Measurements from ENCODE around the gene CTNNA2.

Gene CTNNA2

GRCh38 chr2:79782576-79783452 lies 270.0 kb downstream of the CTNNA2 start:
- no peak overlapping the region for H3K4me3 ChIP-seq (ENCODE audit: extremely low read depth, insufficient read depth, low read length, poor library complexity, severe bottlenecking)
- H3K9me3 ChIP-seq (ENCODE audit: control insufficient read depth, low read length), result no peaks in the 10 kb centered on the region
- no peaks in the 10 kb centered on the region for H3K4me1 ChIP-seq (ENCODE audit: control insufficient read depth, insufficient read depth, low read length, poor library complexity, severe bottlenecking)
- no peaks in the 10 kb centered on the region for H3K36me3 ChIP-seq (ENCODE audit: control insufficient read depth, insufficient read depth, low read length)
- WGBS, 2 experiments (ENCODE audit: insufficient coverage in 2 of 2), result 58 to 60% methylated on average over 3 to 4 of the region's 4 CpGs
- H3K27ac ChIP-seq (ENCODE audit: low read depth, low read length, severe bottlenecking), result no peak overlapping the region

GRCh38 chr2:79788952-79789651 lies 276.3 kb downstream of the CTNNA2 start:
- H3K4me3 ChIP-seq (ENCODE audit: extremely low read depth, insufficient read depth, low read length, poor library complexity, severe bottlenecking), result no peak overlapping the region
- no peaks in the 10 kb centered on the region for H3K9me3 ChIP-seq (ENCODE audit: control insufficient read depth, low read length)
- no peaks in the 10 kb centered on the region for H3K4me1 ChIP-seq (ENCODE audit: control insufficient read depth, insufficient read depth, low read length, poor library complexity, severe bottlenecking)
- WGBS, 2 experiments (ENCODE audit: insufficient coverage in 2 of 2), result 78 to 95% methylated on average over 7 of the region's 7 CpGs
- no peaks in the 10 kb centered on the region for H3K36me3 ChIP-seq (ENCODE audit: control insufficient read depth, insufficient read depth, low read length)
- no peak overlapping the region for H3K27ac ChIP-seq (ENCODE audit: low read depth, low read length, severe bottlenecking)

GRCh38 chr2:79789811-79790210 lies 277.0 kb downstream of the CTNNA2 start:
- 86 to 92% methylated on average over 3 of the region's 3 CpGs for WGBS, 2 experiments (ENCODE audit: insufficient coverage in 2 of 2)
- Histone ChIP-seq H3K27ac (ENCODE audit: low read depth, low read length, severe bottlenecking) (no peak overlapping the region), H3K9me3 (ENCODE audit: control insufficient read depth, low read length) (no peaks in the 10 kb centered on the region), H3K36me3 (ENCODE audit: control insufficient read depth, insufficient read depth, low read length) (no peaks in the 10 kb centered on the region), H3K4me1 (ENCODE audit: control insufficient read depth, insufficient read depth, low read length, poor library complexity, severe bottlenecking) (no peaks in the 10 kb centered on the region), H3K4me3 (ENCODE audit: extremely low read depth, insufficient read depth, low read length, poor library complexity, severe bottlenecking) (no peak overlapping the region)

- Histone ChIP-seq H3K4me1 (ENCODE audit: control insufficient read depth, insufficient read depth, low read length, poor library complexity, severe bottlenecking) (no peaks in the 10 kb centered on the region), H3K36me3 (ENCODE audit: control insufficient read depth, insufficient read depth, low read length) (no peaks in the 10 kb centered on the region), H3K9me3 (ENCODE audit: control insufficient read depth, low read length) (no peaks in the 10 kb centered on the region), H3K4me3 (ENCODE audit: extremely low read depth, insufficient read depth, low read length, poor library complexity, severe bottlenecking) (no peak overlapping the region), H3K27ac (ENCODE audit: low read depth, low read length, severe bottlenecking) (no peak overlapping the region)
- no CpG with 5 or more reads among the region's 1 CpG for WGBS, 2 experiments (ENCODE audit: insufficient coverage in 2 of 2)
Observed at GRCh38 chr2:79792090-79792489, 279.2 kb downstream of the CTNNA2 start.

GRCh38 chr2:79793006-79793405 lies 280.2 kb downstream of the CTNNA2 start:
- no peak overlapping the region for H3K27ac ChIP-seq (ENCODE audit: low read depth, low read length, severe bottlenecking)
- no peaks in the 10 kb centered on the region for H3K4me1 ChIP-seq (ENCODE audit: control insufficient read depth, insufficient read depth, low read length, poor library complexity, severe bottlenecking)
- 100% methylated on average over 1 to 2 of the region's 3 CpGs for WGBS, 2 experiments (ENCODE audit: insufficient coverage in 2 of 2)

DNA sequence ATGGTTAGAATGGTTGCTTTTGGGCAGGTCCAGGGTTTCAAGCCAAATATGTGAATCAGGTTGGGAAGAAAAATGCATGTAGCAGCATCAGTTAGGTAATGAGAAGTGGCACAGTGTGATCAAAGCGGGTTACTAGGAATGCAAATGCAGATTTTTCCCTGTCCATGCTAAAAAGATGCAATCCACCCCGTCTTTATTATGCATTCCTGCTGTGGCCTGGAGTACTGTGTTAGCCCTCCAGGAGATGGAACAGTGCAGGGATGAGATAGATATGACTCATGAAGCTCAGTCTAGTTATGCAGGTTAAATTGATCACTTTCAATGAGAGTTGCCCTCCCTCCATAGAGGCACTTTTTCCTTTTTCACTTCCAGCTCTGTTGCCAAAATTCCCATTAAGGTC lies 283.8 kb downstream of the CTNNA2 start:
- Histone ChIP-seq H3K4me3 (ENCODE audit: extremely low read depth, insufficient read depth, low read length, poor library complexity, severe bottlenecking) (no peak overlapping the region), H3K9me3 (ENCODE audit: control insufficient read depth, low read length) (no peaks in the 10 kb centered on the region)
- WGBS, 2 experiments (ENCODE audit: insufficient coverage in 2 of 2), result 75 to 100% methylated on average over 1 to 2 of the region's 2 CpGs

More at GRCh38 chr2:79793006-79793405, 280.2 kb downstream of the CTNNA2 start:
- no peaks in the 10 kb centered on the region for H3K36me3 ChIP-seq (ENCODE audit: control insufficient read depth, insufficient read depth, low read length)
- H3K4me3 ChIP-seq (ENCODE audit: extremely low read depth, insufficient read depth, low read length, poor library complexity, severe bottlenecking), result no peak overlapping the region
- no peaks in the 10 kb centered on the region for H3K9me3 ChIP-seq (ENCODE audit: control insufficient read depth, low read length)

DNA sequence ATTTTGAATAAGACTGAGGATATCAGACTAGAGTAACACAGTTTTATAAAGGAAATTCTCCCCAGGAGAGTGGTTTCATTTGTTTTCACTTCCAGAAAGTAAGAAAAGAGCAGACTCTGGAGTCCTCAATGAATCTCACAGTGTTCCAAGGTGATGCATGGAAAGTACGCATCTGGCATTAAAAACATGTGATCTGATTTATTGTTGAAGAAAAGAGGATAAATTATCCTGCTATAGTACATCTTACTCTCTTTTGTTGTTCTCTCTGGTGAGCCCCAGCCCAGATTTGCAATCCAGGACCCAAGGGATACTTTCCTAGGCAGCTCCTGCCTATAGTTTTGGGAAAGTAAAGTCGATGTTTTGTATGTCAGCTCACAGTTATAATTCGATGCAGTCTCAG lies 285.9 kb downstream of the CTNNA2 start:
- Histone ChIP-seq H3K36me3 (ENCODE audit: control insufficient read depth, insufficient read depth, low read length) (no peaks in the 10 kb centered on the region), H3K27ac (ENCODE audit: low read depth, low read length, severe bottlenecking) (no peak overlapping the region), H3K4me3 (ENCODE audit: extremely low read depth, insufficient read depth, low read length, poor library complexity, severe bottlenecking) (no peak overlapping the region), H3K4me1 (ENCODE audit: control insufficient read depth, insufficient read depth, low read length, poor library complexity, severe bottlenecking) (no peaks in the 10 kb centered on the region), H3K9me3 (ENCODE audit: control insufficient read depth, low read length) (no peaks in the 10 kb centered on the region)
- no CpG with 5 or more reads among the region's 3 CpGs for WGBS, 2 experiments (ENCODE audit: insufficient coverage in 2 of 2)

More for the DNA sequence above, 283.8 kb downstream of the CTNNA2 start:
- Histone ChIP-seq H3K36me3 (ENCODE audit: control insufficient read depth, insufficient read depth, low read length) (no peaks in the 10 kb centered on the region), H3K27ac (ENCODE audit: low read depth, low read length, severe bottlenecking) (no peak overlapping the region), H3K4me1 (ENCODE audit: control insufficient read depth, insufficient read depth, low read length, poor library complexity, severe bottlenecking) (no peaks in the 10 kb centered on the region)

- H3K4me3 ChIP-seq (ENCODE audit: extremely low read depth, insufficient read depth, low read length, poor library complexity, severe bottlenecking), result no peak overlapping the region
- no peak overlapping the region for H3K27ac ChIP-seq (ENCODE audit: low read depth, low read length, severe bottlenecking)
- no peaks in the 10 kb centered on the region for H3K9me3 ChIP-seq (ENCODE audit: control insufficient read depth, low read length)
- no peaks in the 10 kb centered on the region for H3K36me3 ChIP-seq (ENCODE audit: control insufficient read depth, insufficient read depth, low read length)
- no peaks in the 10 kb centered on the region for H3K4me1 ChIP-seq (ENCODE audit: control insufficient read depth, insufficient read depth, low read length, poor library complexity, severe bottlenecking)
Observed at GRCh38 chr2:79799729-79800128, 286.9 kb downstream of the CTNNA2 start.

DNA sequence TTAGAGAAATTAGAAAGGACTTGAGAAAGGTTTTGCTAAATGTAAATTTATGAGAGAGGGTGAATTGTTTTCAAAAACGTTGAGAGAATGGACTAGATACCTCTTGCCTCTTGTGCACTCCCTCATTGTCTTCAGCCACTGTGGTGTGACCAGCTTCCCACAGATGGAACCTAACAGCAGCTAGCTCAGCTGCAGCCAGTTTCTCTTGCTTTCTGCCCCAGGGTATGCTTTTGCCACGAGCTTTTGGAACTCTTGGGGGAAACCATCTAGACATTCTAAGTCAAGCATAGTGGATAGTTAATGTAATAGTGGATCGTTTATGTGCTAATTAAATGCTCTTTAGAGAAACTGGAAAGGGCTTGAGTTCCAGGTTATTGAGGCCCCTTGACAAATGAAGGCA lies 288.2 kb downstream of the CTNNA2 start:
- Histone ChIP-seq H3K4me3 (ENCODE audit: extremely low read depth, insufficient read depth, low read length, poor library complexity, severe bottlenecking) (no peak overlapping the region), H3K36me3 (ENCODE audit: control insufficient read depth, insufficient read depth, low read length) (no peaks in the 10 kb centered on the region), H3K4me1 (ENCODE audit: control insufficient read depth, insufficient read depth, low read length, poor library complexity, severe bottlenecking) (no peaks in the 10 kb centered on the region), H3K27ac (ENCODE audit: low read depth, low read length, severe bottlenecking) (no peak overlapping the region), H3K9me3 (ENCODE audit: control insufficient read depth, low read length) (no peaks in the 10 kb centered on the region)
- WGBS, 2 experiments (ENCODE audit: insufficient coverage in 2 of 2), result 17 to 46% methylated on average over 1 of the region's 3 CpGs

GRCh38 chr2:79817288-79817687 lies 304.4 kb downstream of the CTNNA2 start:
- Histone ChIP-seq H3K36me3 (ENCODE audit: control insufficient read depth, insufficient read depth, low read length) (no peaks in the 10 kb centered on the region), H3K9me3 (ENCODE audit: control insufficient read depth, low read length) (no peaks in the 10 kb centered on the region), H3K4me3 (ENCODE audit: extremely low read depth, insufficient read depth, low read length, poor library complexity, severe bottlenecking) (no peak overlapping the region), H3K4me1 (ENCODE audit: control insufficient read depth, insufficient read depth, low read length, poor library complexity, severe bottlenecking) (no peaks in the 10 kb centered on the region), H3K27ac (ENCODE audit: low read depth, low read length, severe bottlenecking) (no peak overlapping the region)
- 86 to 89% methylated on average over 3 to 4 of the region's 4 CpGs for WGBS, 2 experiments (ENCODE audit: insufficient coverage in 2 of 2)

DNA sequence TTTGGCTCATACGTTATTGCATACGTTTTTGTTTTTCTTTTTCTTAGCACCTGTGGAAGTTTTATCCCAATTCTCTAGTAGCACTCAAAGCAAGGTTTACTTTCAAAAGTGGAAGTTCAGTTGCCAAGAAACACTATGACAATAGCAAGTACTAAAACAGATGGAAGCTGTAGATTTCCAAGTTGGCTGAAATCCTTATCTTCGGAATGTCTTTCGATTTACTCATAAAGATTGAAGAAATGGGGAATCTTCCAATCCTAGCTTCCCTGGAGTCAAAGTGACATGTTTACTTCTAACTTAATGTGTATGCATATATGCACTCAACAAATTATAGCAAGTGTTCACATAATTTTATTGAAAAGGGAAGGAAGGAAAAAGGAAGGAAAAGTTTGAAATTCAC lies 307.4 kb downstream of the CTNNA2 start:
- no peaks in the 10 kb centered on the region for H3K9me3 ChIP-seq (ENCODE audit: control insufficient read depth, low read length)
- 90% methylated on average over 2 of the region's 4 CpGs; no CpG with 5 or more reads in 1 of the 2 experiments for WGBS, 2 experiments (ENCODE audit: insufficient coverage in 2 of 2)

More for the DNA sequence above, 307.4 kb downstream of the CTNNA2 start:
- H3K36me3 ChIP-seq (ENCODE audit: control insufficient read depth, insufficient read depth, low read length), result no peaks in the 10 kb centered on the region
- no peak overlapping the region for H3K4me3 ChIP-seq (ENCODE audit: extremely low read depth, insufficient read depth, low read length, poor library complexity, severe bottlenecking)
- no peaks in the 10 kb centered on the region for H3K4me1 ChIP-seq (ENCODE audit: control insufficient read depth, insufficient read depth, low read length, poor library complexity, severe bottlenecking)
- H3K27ac ChIP-seq (ENCODE audit: low read depth, low read length, severe bottlenecking), result no peak overlapping the region

Data from mesodermal cell (in vitro differentiated cells).